CD4-positive, alpha-beta T cell treated with Interleukin-15 for 1 hour (primary cell): ENCODE measurements around the gene TTC38.
"Not testable (repeated sequence)": the region's sequence is repeated elsewhere in the genome, so short reads cannot be mapped to it uniquely, and the experiment has no call there.

ENCODE experiments used
- DNase-seq: peaks from one replicate; pipeline ENCODE4 v3.0.0-alpha.2; 2020

The TTC38 gene

DNA sequence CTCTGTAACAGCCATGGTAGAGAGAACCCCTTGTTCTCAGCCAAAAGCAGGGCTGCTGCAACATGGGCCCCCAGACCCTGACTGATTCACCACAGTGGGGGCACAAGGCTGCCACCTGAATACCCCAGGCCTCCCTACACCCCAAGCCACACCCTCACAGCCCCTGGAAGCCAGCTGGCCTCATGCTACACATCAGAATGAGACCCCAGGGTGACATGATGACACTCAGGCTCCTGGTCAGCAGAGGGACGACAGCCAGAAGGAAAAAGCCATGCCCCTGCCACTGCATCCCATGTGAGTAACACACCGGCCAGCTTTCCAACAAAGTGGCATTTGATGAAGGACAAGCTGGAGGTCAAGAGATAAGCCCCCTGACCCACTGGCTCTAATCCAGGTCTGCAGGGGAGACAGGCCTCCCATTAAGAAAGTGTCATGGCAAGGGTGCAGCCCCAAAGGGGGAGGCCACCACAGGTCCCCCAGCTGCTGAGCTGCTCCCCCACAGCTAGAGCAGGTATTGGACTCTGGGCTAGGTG is 20.3 kb upstream of the TTC38 start:
- DNase-seq, result no peak

DNA sequence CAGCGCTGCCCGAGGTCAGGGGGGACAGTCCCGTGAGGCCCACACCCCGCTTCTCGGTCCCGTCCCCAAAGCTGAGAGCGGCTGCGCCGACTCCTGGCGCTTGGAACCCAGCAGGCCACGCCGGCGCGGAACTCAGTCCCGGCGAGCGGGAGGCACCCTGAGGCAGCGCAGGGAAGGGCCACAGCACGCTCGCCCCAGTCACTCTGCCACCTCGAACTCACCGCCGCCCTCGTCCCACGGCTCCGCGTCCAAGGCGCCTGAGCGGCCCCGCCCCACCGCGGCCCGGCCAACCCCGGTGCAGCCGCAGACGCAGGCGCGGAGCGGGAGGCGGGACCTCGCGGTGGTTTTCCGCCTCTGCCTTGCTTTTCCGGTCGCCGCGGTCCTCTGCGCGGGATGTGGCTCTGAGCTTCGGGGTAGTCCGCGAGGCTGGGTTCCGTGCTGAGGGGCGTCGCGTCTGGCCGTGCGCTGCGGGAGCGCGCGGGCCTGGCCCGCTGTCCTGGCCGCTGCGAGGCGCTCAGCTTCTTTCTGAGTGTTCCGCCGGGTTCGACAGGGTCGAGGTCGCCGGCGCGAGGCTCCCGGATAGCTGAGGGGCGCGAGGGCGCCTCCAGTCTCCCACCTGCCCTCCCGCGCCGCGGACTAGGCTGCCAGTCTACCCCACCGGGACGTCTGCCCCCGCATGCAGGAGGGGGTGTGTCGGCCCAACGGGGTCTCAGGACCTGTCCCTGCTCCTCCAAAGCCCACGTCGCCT is 17.6 kb upstream of the TTC38 start, which contains the start of gene CDPF1:
CDPF1 (minus strand) TSS at position 259 of the 748 bp plus-strand sequence. CDS start 2,009 bp downstream, outside the sequence.
- DNase-seq, result peak; percentile 90

GRCh38 chr22:46250783-46251125 is 17.1 kb upstream of the TTC38 start:
- DNase-seq, result no peak

- no peak for DNase-seq
Observed at GRCh38 chr22:46251266-46251665, 16.5 kb upstream of the TTC38 start.

GRCh38 chr22:46251816-46252380 is 15.9 kb upstream of the TTC38 start:
- no peak for DNase-seq

DNA sequence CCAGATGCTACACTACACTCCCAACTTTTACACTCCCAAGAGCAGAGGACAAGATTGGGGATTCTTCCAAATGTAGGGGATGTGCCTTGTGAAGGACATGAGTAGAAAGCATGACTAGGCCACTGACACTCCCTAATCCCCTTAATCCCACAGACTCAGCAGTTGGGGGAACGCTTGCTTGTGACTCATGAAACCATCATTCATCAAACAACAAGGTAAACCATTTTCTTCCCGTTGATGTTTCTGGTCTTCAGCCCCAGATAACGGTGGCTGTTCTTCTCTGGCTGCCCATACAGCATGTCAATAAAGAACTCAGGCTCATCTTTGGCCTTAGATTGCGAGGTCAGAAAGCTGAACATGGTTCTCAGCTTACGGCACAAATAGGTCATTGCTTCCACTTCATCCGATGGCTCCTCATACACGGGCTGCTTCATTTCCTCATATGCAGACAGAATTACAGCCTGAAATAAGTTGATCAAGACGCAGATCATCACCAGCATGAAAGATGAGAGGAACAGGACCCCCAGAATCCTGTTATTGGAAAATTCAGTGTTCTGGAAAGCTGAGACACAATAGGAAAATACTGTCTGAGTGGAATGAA is 11.3 kb upstream of the TTC38 start:
- DNase-seq, result no peak

- DNase-seq, result no peak
Observed at GRCh38 chr22:46259374-46259773, 8.4 kb upstream of the TTC38 start.

- DNase-seq, result no peak
Observed at GRCh38 chr22:46260038-46260437, 7.8 kb upstream of the TTC38 start.

GRCh38 chr22:46262449-46263215 is 5.2 kb upstream of the TTC38 start:
- peak; percentile 69 for DNase-seq

DNA sequence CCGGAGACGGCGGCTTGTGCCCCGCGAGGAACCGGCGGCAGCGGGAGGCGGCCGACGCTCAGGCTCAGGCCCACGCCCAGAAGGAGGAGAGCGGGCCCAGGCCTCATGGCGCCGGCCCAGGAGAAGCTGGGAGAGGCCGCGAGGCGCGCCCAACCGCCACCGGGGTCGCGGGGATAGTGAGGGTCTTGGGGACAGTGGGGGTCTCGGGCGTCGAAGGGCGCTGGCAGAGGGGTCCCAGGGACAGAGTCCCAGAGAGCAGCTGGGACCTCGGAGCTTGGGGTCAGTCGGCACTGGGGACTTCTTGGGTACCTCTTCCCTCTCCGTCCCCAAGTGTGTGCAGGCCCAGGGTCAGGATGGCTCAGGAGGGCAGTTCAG is 4.6 kb upstream of the TTC38 start, which contains the start of gene PKDREJ:
PKDREJ (minus strand) TSS at position 128 of the 375 bp plus-strand sequence; CDS start at position 107, 21 bp downstream.
- no peak for DNase-seq

DNA sequence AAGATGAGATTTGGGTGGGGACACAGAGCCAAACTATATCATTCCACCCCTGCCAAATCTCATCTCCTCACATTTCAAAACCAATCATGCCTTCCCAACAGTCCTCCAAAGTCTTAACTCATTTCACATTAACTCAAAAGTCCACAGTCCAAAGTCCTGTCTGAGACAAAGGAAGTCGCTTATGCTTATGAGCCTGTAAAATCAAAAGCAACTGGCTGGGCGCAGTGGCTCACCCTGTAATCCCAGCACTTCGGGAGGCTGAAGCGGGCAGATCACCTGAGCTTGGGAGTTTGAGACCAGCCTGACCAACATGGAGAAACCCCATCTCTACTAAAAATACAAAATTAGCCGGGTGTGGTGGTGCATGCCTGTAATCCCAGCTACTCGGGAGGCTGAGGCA is 3.3 kb upstream of the TTC38 start:
- not testable (repeated sequence) for DNase-seq

GRCh38 chr22:46265627-46266026 is 2.2 kb upstream of the TTC38 start:
- DNase-seq, result not testable (repeated sequence)

DNA sequence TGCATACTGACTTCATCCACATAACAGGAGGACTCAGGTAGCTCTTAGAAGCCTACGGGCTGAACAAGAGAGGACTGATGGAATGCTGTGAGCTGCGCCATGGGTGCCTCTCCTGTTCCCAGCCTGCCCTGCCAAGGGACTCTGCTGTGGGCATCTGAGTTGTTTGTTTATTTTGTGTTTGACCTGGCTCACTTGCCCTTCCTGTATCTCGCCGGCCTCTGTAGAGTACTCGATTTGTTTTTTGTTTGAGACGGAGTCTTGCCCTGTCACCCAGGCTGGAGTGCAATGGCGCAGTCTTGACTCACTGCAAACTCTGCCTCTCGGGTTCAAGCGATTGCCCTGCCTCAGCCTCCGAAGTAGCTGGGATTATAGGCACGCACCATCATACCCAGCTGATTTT is 1.8 kb downstream of the TTC38 start:
- DNase-seq, result no peak

DNA sequence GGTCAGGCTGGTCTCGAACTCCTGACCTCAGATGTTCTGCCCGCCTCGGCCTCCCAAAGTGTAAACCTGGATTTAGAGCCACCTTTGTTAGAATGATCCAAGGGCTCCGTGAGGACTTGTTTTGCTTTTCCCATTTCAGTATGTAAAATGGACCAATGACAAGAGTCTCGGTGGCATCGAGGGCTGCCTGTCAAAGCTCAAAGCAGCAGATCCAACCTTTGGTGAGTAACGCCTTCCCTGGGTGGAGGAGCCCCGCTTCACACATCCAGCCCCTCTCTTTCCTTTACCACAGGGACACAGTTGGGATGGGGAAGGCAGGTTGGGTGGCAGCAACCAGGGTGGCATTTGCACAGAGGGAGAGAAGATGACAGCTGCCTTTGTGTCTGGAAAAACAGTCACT is 4.4 kb downstream of the TTC38 start:
- no peak for DNase-seq

DNA sequence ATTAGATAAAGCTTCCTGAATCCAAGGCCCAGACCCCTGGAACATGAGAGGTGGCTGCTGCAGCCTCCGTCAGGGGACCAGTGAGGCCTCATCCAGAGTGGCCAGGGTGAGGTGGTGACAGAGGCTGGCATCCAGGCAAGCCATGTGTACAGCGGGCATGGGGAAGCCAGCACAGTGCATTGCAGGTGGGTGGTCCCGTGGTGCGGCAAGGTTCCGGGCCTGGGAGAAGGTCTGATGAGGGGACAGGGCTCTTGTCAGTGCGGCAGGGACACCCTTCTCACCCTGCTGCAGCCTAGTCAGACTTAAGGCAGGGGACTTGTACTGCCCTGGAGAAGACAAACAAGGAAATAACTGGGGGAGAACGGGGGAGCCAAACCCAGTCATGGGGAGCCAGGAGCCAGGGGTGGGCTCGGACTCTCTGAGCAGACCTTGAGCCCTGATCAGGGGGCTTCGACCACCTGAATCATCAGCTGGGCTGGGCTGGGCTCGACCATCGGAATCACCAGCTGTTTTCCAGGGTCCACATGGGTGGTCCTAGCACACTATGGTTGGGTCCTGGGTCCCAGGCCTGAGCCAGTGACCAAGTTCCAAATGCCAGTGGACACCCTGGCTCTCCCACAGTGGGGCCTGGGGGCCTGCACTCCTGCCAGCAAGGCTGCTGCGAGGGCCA is 5.1 kb downstream of the TTC38 start:
- DNase-seq, result peak; percentile 7

- peak; percentile 6 for DNase-seq
Observed at GRCh38 chr22:46273432-46274148, 5.8 kb downstream of the TTC38 start.

GRCh38 chr22:46274381-46274780 is 6.6 kb downstream of the TTC38 start:
- no peak for DNase-seq

- DNase-seq, result no peak
Observed at GRCh38 chr22:46275455-46276122, 7.8 kb downstream of the TTC38 start.

DNA sequence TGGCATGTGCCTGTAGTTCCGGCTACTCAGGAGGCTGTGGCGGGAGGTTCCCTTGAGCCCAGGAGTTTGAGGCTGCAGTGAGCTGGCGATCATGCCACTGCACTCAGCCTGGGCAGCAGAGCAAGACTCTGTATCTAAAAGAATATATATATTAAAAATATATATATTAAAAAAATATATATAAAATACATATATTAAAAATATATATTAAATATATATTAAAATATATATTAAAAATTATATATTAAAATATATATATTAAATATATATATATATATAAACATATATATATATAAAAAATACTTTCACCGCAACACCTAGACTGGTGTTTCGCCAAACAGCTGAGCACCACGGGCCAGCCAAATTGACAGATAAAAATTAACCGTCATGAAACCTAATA is 8.8 kb downstream of the TTC38 start:
- DNase-seq, result no peak

DNA sequence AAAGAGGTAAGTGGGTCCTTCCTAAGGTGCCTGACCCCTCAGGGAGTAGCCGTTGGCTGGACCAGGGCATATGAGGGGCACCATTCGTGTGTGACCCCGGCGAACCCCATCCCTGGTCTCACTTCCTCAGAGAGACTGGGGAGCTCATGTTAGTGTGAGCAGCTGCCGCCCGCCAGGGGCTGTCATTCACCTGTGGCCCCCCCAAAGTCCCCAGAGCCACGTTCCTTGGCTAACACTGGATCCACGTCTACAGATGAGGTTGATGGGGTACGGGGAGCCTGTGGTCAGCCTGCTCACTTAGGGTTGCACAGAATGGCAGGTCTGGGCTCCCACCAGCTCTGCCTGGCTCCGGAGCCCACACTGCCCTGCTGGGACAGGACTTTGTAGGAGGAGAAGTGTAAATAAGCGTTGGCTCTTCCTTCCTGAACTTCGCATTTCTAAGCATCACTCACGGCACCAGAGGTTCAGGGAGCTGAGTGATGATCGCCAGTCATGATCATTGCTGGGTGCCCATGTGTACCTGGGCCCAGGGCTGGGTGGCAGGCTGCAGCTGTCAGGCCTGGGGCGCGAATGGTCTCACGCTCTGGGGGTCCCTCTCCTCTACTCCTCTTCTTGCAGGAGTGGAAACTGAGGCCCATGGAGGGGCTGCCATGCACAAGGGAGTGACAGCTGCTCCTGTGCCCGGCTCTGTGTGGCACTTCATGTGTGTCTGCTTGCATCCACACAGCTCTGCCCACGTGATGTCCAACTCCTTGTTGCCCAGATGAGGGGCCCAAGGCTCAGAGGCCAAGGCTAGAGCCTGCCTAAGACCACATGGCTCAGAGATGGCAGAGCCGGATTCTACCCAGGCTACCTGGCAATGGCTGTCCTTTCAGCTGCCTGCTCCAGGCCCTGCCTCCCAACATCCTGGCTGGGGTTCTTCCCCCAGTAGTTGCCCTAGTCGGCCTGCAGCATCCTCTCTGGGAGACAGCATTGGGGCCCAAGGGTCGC is 11.1 kb downstream of the TTC38 start:
- DNase-seq, result no peak
